Transverse colon (tissue), 4 donors: ENCODE results near the gene MORC1. TPM values are rescaled to one million over a fixed set of nuclear protein-coding genes. Genes with fewer than 3 reads are reported as not detected.
A peak's percentile ranks its signal among the peaks of the same experiment; 100 is the strongest.
"Not testable (repeated sequence)": the region's sequence is repeated elsewhere in the genome, so short reads cannot be mapped to it uniquely, and the experiment has no call there.

Experiments
- DNase-seq: peaks from one replicate; pipeline ENCODE4 v3.0.0-alpha.2; 2019
- H3K27ac ChIP-seq, 4 donors: fragments of 200-600 bp; sonication (generic); 2 replicates each; pipeline ENCODE4 v1.5.1; 2016 to 2018; ENCODE audit warnings: inconsistent platforms in 4 of 4
- H3K27me3 ChIP-seq: fragments of 200-600 bp; sonication (generic); 2 replicates; pipeline ENCODE4 v1.5.1; 2017; ENCODE audit warnings: inconsistent platforms
- H3K36me3 ChIP-seq, 4 donors: fragments of 200-600 bp; sonication (generic); 2 replicates each; pipeline ENCODE4 v1.5.1; 2017 to 2019; ENCODE audit warnings: inconsistent platforms in 4 of 4
- H3K4me1 ChIP-seq, 4 donors: fragments of 200-600 bp; sonication (generic); 2 replicates each; pipeline ENCODE4 v1.5.1; 2017 to 2020; ENCODE audit warnings: inconsistent platforms in 4 of 4
- H3K4me3 ChIP-seq, 4 donors: fragments of 200-600 bp; sonication (generic); 1 replicate in 1 of 4; 2 replicates in 3 of 4; pipeline versions ENCODE4 v1.5.1 to v1.6.1; 2017 to 2019; ENCODE audit warnings: inconsistent platforms in 4 of 4
- H3K9me3 ChIP-seq, 2 donors: fragments of 200-600 bp; sonication (generic); 2 replicates each; pipeline ENCODE4 v1.5.1; 2017 to 2019; ENCODE audit warnings: inconsistent platforms in 2 of 2
- EP300 ChIP-seq: sonication (generic); formaldehyde crosslinking; IDR thresholded peaks from one replicate; pipeline ENCODE4 v1.6.1; 2017; ENCODE audit warnings: antibody characterized with exemption, low read depth
- POLR2A ChIP-seq: fragments of 450-650 bp; IDR thresholded peaks from one replicate; pipeline ENCODE4 v1.6.1; 2016; ENCODE audit warnings: antibody characterized with exemption, mild to moderate bottlenecking, moderate library complexity
- POLR2AphosphoS5 ChIP-seq, 3 donors: sonication (generic); formaldehyde crosslinking; IDR thresholded peaks; one replicate each; pipeline ENCODE4 v1.6.1; 2016; ENCODE audit warnings: antibody characterized with exemption in 3 of 3
- WGBS, 2 donors: methylation state at CpG; one replicate each; pipeline ENCODE4 v1.1.5; 2018; ENCODE audit warnings: low coverage in 1 of 2; 5-methylcytosine and 5-hydroxymethylcytosine counted together
- in situ Hi-C, 4 donors: fragments of 200-750 bp; cut with MboI; loops; one replicate each; pipeline versions ENCODE4 v1.15.0 to v1.15.1; 2017; ENCODE audit warnings: low sequenced_read_pairs in 3 of 4, low pct_ligation_motif_present in 1 of 4, low pct_unique_long_range_greater_than_20kb in 1 of 4
- intact Hi-C: fragments of 100-400 bp; cut with DNase I; formaldehyde crosslinking; loops from one replicate; pipeline ENCODE4 v1.15.1; 2023; ENCODE audit warnings: low total_unique reads
- total RNA-seq, 4 donors: library from RNA; depleted of rRNA; stranded (reverse); fragments of >200 nt; gene quantifications; one replicate each; pipeline ENCODE4 v1.1.0, GENCODE V29; 2016
- TF ChIP-seq, protein P1 (sequence below), 5 experiments: fragments of 200-600 bp in 3 of 5; fragments of 450-650 bp in 2 of 5; sonication (generic) in 3 of 5; IDR thresholded peaks; 1 replicate in 2 of 5; 2 replicates in 3 of 5; pipeline ENCODE4 v1.5.1; 2016 to 2017; ENCODE audit warnings: antibody characterized with exemption in 5 of 5, inconsistent platforms in 3 of 5, mild to moderate bottlenecking in 2 of 5, moderate library complexity in 1 of 5

Gene MORC1
- total RNA-seq, 4 donors from 2014 or later = 0.16 TPM; not detected in 3

DNA sequence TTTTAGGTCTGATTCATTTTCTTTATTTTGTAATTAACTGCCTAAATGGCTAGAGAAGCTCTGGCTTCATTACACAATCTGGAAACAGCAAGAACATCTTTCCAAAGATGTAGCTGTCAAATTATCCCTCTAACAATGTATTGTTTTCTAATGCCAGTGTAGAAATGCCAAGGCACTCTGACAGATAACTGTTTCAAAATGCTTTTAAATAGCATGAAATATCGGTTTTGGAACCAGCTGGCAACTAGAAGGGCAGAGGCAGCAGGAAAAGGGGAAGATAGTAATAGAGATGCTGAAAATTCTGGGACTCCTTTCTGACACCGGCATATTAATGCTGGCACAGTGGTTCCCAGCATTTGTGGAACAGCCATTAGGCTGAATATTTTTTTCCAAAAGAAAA, 26.1 kb downstream of the MORC1 start:
- 10 to 28% methylated on average over 2 of the region's 2 CpGs for WGBS, 2 donors
- Histone ChIP-seq H3K9me3 (no peaks in the 10 kb centered on the region), H3K4me1 (no peaks in the 10 kb centered on the region), H3K27ac (no peak overlapping the region), H3K36me3 (no peaks in the 10 kb centered on the region), H3K27me3 (no peaks in the 10 kb centered on the region), H3K4me3 (no peak overlapping the region)
- no peak for TF ChIP-seq POLR2A
- TF ChIP-seq, protein P1, sequence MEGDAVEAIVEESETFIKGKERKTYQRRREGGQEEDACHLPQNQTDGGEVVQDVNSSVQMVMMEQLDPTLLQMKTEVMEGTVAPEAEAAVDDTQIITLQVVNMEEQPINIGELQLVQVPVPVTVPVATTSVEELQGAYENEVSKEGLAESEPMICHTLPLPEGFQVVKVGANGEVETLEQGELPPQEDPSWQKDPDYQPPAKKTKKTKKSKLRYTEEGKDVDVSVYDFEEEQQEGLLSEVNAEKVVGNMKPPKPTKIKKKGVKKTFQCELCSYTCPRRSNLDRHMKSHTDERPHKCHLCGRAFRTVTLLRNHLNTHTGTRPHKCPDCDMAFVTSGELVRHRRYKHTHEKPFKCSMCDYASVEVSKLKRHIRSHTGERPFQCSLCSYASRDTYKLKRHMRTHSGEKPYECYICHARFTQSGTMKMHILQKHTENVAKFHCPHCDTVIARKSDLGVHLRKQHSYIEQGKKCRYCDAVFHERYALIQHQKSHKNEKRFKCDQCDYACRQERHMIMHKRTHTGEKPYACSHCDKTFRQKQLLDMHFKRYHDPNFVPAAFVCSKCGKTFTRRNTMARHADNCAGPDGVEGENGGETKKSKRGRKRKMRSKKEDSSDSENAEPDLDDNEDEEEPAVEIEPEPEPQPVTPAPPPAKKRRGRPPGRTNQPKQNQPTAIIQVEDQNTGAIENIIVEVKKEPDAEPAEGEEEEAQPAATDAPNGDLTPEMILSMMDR (IDR thresholded peaks at IDR 0.05) = no peak
- no peak for TF ChIP-seq POLR2AphosphoS5 (IDR thresholded peaks at IDR 0.05)
- TF ChIP-seq EP300 = no peak
- intact Hi-C loops = no loop called here
- DNase-seq = no peak
- in situ Hi-C loops = no loop called here

DNA sequence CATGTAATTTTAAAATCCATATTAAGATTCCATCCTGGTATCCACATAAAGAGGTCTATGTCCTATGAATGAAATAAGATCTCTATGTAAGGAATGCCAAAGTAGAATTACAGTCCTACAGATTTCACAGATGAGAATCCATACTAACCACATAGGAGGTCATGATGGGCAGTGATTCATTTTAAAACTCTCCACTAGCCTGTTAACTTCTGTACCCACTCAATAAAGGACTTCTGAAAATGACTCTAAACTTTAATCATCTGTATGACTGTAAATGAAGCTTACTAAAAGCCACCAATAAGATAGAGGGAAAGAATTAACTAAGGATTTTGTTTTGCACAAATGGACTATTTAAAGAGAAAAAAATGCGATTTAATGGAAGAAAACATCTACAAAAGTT, 28.7 kb downstream of the MORC1 start:
- in situ Hi-C loops = no loop called here
- no peaks in the 10 kb centered on the region for H3K27me3 ChIP-seq
- no peak overlapping the region for H3K27ac ChIP-seq
- DNase-seq = no peak
- TF ChIP-seq POLR2A (no peak), EP300 (no peak), POLR2AphosphoS5 (IDR thresholded peaks at IDR 0.05) (no peak)
- TF ChIP-seq, protein P1 (IDR thresholded peaks at IDR 0.05) = no peak
- no peak overlapping the region for H3K4me3 ChIP-seq
- no peaks in the 10 kb centered on the region for H3K4me1 ChIP-seq
- no peaks in the 10 kb centered on the region for H3K9me3 ChIP-seq
- intact Hi-C loops = no loop called here
- H3K36me3 ChIP-seq = no peaks in the 10 kb centered on the region
- WGBS, 2 donors = 53 to 86% methylated on average over 1 of the region's 1 CpG

DNA sequence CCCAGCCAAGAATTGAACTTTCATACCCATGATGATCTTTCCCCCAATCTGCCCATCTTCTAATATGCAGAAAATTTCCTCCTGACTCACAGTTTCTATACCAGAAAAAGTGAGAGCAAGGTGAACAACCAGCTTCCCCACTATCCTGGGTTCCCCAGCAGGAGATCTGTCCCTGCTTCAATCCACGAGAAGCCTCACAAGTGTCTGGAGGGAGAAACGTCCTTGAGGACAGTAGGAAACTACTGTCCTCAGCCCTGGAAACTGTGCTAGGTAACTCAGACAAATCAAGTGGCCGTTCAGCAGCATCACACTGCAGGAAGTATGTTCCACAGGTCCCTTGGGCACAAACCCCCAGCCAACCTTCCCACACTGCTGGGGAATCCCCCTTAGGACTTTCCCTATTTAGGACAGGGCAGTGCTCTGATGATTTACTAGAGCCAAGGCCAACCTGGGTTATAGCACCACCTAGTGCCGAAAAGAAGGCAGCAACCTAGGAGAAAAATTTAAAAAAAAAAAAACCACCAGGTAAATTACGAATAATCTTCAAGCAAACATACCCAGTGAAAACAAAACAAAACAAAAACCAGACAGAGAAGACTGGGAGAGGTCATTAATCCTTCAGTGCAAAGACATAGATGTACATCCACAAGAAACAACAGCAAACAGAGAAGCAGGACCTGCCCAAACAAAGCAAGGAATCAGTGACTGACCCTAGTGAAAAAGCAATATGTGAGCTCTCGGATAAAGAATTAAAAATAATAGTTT, 36.0 kb downstream of the MORC1 start:
- 34 to 52% methylated on average over 5 to 6 of the region's 6 CpGs for WGBS, 2 donors
- Histone ChIP-seq H3K27me3 (no peaks in the 10 kb centered on the region), H3K4me3 (no peak overlapping the region), H3K36me3 (no peaks in the 10 kb centered on the region), H3K4me1 (no peaks in the 10 kb centered on the region), H3K9me3 (no peaks in the 10 kb centered on the region), H3K27ac (no peak overlapping the region)
- in situ Hi-C loops (no loop called here), intact Hi-C loops (no loop called here)
- no peak for TF ChIP-seq POLR2AphosphoS5 (IDR thresholded peaks at IDR 0.05)
- TF ChIP-seq, protein P1 (IDR thresholded peaks at IDR 0.05) = peak; percentile 41 to 65 (median 57)
- peak; percentile 14 for DNase-seq

DNA sequence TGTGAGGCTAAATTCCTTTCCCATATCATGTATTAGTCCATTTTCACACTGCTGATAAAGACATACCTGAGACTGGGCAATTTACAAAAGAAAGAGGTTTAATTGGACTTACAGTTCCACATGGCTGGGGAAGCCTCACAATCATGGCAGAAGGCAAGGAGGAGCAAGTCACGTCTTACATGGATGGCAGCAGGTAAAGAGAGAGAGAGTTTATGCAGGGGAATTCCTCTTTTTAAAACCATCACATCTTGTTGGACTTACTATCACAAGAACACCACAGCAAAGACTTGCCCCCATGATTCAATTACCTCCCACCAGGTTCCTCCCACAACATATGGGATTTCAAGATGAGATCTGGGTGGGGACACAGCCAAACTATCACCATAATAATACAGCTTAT, 37.8 kb downstream of the MORC1 start:
- H3K9me3 ChIP-seq, H3K27ac ChIP-seq, intact Hi-C loops, in situ Hi-C loops, H3K4me1 ChIP-seq, H3K4me3 ChIP-seq, H3K27me3 ChIP-seq, DNase-seq, H3K36me3 ChIP-seq: not testable (repeated sequence)
- 50% methylated on average over 1 of the region's 1 CpG; no CpG with 5 or more reads in 1 of the 2 donors for WGBS, 2 donors

- 47% methylated on average over 1 of the region's 1 CpG; no CpG with 5 or more reads in 1 of the 2 donors for WGBS, 2 donors
- no peaks in the 10 kb centered on the region for H3K27me3 ChIP-seq
Measured at GRCh38 chr3:109073116-109073515, 44.8 kb downstream of the MORC1 start.

More at GRCh38 chr3:109073116-109073515, 44.8 kb downstream of the MORC1 start:
- H3K36me3 ChIP-seq = no peaks in the 10 kb centered on the region
- no peaks in the 10 kb centered on the region for H3K4me1 ChIP-seq
- TF ChIP-seq, protein P1 (IDR thresholded peaks at IDR 0.05) = no peak
- TF ChIP-seq POLR2A (no peak), EP300 (no peak), POLR2AphosphoS5 (IDR thresholded peaks at IDR 0.05) (no peak)
- H3K27ac ChIP-seq = no peak overlapping the region
- no peak for DNase-seq
- H3K9me3 ChIP-seq = no peaks in the 10 kb centered on the region
- intact Hi-C loops (no loop called here), in situ Hi-C loops (loop anchor here in 1 of 4 donors (25.0 kb wide), 1 partner anchor 164 kb away; no protein-coding TSS in a partner anchor)
- no peak overlapping the region for H3K4me3 ChIP-seq
